ENCODE data around the gene ANKH. TPM values are rescaled to one million over a fixed set of nuclear protein-coding genes. Genes with fewer than 3 reads are reported as not detected.

Gene ANKH
- total RNA-seq, 1 donor from 2014 or later: 30.9 TPM

DNA sequence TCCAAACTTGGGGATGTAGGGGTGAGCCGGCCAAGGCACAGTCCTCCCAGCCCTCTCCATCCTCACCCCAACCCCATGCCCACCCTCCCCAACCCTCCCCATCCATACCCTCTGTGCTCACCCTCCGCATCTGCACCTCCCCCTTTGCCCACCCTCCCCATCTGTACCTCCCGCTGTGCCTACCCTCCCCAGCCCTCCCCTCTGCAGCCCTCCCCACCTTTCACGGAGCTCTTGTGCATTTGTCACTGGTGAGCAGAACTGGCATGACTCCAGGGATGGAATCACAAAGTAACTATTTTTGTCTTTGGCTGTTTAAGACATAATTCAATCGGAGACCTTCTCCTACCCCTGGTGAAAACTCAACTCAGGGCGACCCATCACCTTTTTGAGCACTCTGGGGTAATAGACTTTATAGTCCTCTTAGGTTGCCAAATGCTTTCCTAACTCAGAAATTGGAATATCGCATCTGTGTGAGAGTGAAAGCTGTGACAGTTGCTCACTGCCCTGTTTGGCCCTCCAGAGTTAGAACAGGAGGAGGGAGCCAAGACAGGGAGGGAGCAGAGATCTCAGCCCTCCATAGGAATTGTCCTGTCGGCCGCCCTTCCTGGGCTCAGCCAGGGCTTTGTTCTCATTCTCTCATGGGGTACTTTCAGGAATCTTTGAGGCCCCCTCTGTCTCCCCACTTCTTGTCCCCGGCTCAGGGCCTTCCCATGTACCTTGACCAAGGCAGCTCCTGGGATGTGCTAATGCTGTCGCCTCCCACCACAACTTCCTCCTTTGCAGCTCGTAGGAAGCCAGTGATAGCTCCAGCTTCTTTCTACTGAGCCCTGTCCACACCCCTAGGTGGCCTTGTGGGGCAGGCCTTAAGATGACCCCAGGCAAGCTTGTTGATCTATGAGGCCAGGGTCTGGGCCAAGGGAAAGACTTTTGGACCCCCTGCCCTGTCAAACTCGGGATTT, 170.8 kb downstream of the ANKH start:
- TF ChIP-seq, protein P1, sequence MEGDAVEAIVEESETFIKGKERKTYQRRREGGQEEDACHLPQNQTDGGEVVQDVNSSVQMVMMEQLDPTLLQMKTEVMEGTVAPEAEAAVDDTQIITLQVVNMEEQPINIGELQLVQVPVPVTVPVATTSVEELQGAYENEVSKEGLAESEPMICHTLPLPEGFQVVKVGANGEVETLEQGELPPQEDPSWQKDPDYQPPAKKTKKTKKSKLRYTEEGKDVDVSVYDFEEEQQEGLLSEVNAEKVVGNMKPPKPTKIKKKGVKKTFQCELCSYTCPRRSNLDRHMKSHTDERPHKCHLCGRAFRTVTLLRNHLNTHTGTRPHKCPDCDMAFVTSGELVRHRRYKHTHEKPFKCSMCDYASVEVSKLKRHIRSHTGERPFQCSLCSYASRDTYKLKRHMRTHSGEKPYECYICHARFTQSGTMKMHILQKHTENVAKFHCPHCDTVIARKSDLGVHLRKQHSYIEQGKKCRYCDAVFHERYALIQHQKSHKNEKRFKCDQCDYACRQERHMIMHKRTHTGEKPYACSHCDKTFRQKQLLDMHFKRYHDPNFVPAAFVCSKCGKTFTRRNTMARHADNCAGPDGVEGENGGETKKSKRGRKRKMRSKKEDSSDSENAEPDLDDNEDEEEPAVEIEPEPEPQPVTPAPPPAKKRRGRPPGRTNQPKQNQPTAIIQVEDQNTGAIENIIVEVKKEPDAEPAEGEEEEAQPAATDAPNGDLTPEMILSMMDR (IDR thresholded peaks at IDR 0.05): no peak
- no peak for TF ChIP-seq POLR2A (IDR thresholded peaks at IDR 0.05)
- no peak for TF ChIP-seq POLR2AphosphoS5 (IDR thresholded peaks at IDR 0.05; ENCODE audit: insufficient read depth in 1 of 2, low read depth in 1 of 2)
- no peak overlapping the region for H3K4me3 ChIP-seq
- peaks cover 41% of the 10 kb centered on the region for H3K4me1 ChIP-seq
- intact Hi-C loops (cut with DNase I): no loop called here
- no peaks in the 10 kb centered on the region for H3K9me3 ChIP-seq
- no peak for DNase-seq (ENCODE audit: extremely low spot score in 2 of 2)
- no peak overlapping the region for H3K27ac ChIP-seq
- peaks cover 0 to 7% of the 10 kb centered on the region in 2 donors for H3K36me3 ChIP-seq
- H3K27me3 ChIP-seq: no peaks in the 10 kb centered on the region

GRCh38 chr5:14699807-14700400, 171.7 kb downstream of the ANKH start:
- H3K27me3 ChIP-seq: no peaks in the 10 kb centered on the region
- no peaks in the 10 kb centered on the region for H3K9me3 ChIP-seq
- no peak overlapping the region for H3K27ac ChIP-seq
- no peak overlapping the region for H3K4me3 ChIP-seq
- no peak for TF ChIP-seq POLR2AphosphoS5 (IDR thresholded peaks at IDR 0.05; ENCODE audit: insufficient read depth in 1 of 2, low read depth in 1 of 2)
- TF ChIP-seq POLR2A (IDR thresholded peaks at IDR 0.05): no peak
- TF ChIP-seq, protein P1 (IDR thresholded peaks at IDR 0.05): no peak
- DNase-seq (ENCODE audit: extremely low spot score in 2 of 2): no peak
- H3K4me1 ChIP-seq: peaks cover 36% of the 10 kb centered on the region
- peaks cover 0 to 5% of the 10 kb centered on the region in 2 donors for H3K36me3 ChIP-seq
- intact Hi-C loops (cut with DNase I): no loop called here

DNA sequence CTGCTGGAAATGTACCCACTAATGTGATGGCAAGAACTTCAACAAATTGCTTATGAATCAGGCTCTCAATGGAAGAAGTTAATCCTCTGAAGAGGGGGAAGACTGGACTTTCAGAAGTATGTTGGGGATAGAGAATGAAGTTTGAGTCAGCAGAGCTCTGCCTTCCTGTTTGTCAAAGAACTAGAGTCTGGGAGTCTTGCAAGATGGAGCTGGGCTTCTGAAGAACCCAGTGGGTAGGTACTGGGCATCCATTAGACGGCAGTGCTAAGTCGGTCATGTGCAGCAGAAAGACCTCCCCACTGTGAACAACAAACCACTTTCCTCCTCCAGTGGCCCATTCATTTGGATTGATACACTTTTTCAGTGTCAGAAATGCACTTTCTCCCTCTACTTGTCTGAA, 172.4 kb downstream of the ANKH start:
- intact Hi-C loops (cut with DNase I): no loop called here
- H3K9me3 ChIP-seq: no peaks in the 10 kb centered on the region
- no peaks in the 10 kb centered on the region for H3K27me3 ChIP-seq
- no peak overlapping the region for H3K27ac ChIP-seq
- peaks cover 36% of the 10 kb centered on the region for H3K4me1 ChIP-seq
- TF ChIP-seq POLR2A (IDR thresholded peaks at IDR 0.05): no peak
- no peak for TF ChIP-seq POLR2AphosphoS5 (IDR thresholded peaks at IDR 0.05; ENCODE audit: insufficient read depth in 1 of 2, low read depth in 1 of 2)
- TF ChIP-seq, protein P1 (IDR thresholded peaks at IDR 0.05): no peak
- peaks cover 0 to 12% of the 10 kb centered on the region in 2 donors for H3K36me3 ChIP-seq
- no peak overlapping the region for H3K4me3 ChIP-seq
- no peak for DNase-seq (ENCODE audit: extremely low spot score in 2 of 2)

DNA sequence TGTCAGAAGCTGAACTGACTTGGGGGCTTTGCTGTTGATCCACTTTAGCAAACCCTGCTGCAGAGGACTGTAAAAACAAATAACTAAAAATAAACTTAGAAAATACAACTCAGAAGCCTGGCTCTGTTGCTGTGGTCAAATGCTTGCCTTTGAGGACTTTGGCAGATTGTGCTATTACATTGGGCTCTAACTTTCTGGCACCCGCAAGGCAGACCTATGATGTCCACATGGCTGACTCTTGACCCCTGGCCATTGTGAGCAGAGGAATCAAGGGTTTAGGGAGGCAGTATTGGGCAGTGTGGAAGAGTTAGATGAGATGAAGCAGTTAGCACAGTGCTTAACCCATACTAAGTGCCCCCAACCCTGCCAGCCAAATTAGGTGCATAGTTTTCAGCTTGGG, 173.1 kb downstream of the ANKH start:
- H3K4me3 ChIP-seq: no peak overlapping the region
- H3K4me1 ChIP-seq: peaks cover 32% of the 10 kb centered on the region
- no peak for DNase-seq (ENCODE audit: extremely low spot score in 2 of 2)
- intact Hi-C loops (cut with DNase I): no loop called here
- no peaks in the 10 kb centered on the region for H3K27me3 ChIP-seq
- H3K27ac ChIP-seq: no peak overlapping the region
- no peaks in the 10 kb centered on the region for H3K9me3 ChIP-seq
- peaks cover 0 to 18% of the 10 kb centered on the region in 2 donors for H3K36me3 ChIP-seq
- TF ChIP-seq, protein P1 (IDR thresholded peaks at IDR 0.05): no peak
- TF ChIP-seq POLR2A (IDR thresholded peaks at IDR 0.05): no peak
- TF ChIP-seq POLR2AphosphoS5 (IDR thresholded peaks at IDR 0.05; ENCODE audit: insufficient read depth in 1 of 2, low read depth in 1 of 2): no peak
